Measurements from ENCODE around the gene INPP4A.

- no peak for TF ChIP-seq CTCF (IDR thresholded peaks at IDR 0.05)
- TF ChIP-seq EP300 (IDR thresholded peaks at IDR 0.05; ENCODE audit: borderline replicate concordance in 1 of 2, low read depth in 1 of 2, low read length in 1 of 2): no peak
- no peak for TF ChIP-seq TAF1 (IDR thresholded peaks at IDR 0.05; ENCODE audit: borderline replicate concordance, low read depth, low read length)
- no peak for TF ChIP-seq MXI1 (IDR thresholded peaks at IDR 0.05; ENCODE audit: low read depth, low read length)
Measured at GRCh38 chr2:98404556-98405250, 40.0 kb upstream of the INPP4A start.

Measured in SK-N-SH (cell line).